Heart left ventricle (tissue), 16 donors: Measurements from ENCODE around the gene TMC3. TPM values are rescaled to one million over a fixed set of nuclear protein-coding genes. Genes with fewer than 3 reads are reported as not detected.

Experiments
- ATAC-seq, 4 donors: fragments of 200-7000 bp; cut with Tn5 transposase; one replicate each; pipeline ENCODE4 v1.9.1; 2020 to 2022; ENCODE audit warnings: moderate library complexity in 4 of 4, mild to moderate bottlenecking in 3 of 4, moderate number of reproducible peaks in 1 of 4
- DNase-seq, 5 donors: peaks; one replicate each; pipeline ENCODE4 v3.0.0-alpha.2; 2020
- H3K27ac ChIP-seq, 12 donors: fragments of 200-600 bp; sonication (generic) in 4 of 12; one replicate each; pipeline versions ENCODE4 v1.5.0 to v1.8.0; 2016 to 2022; ENCODE audit warnings: mild to moderate bottlenecking in 2 of 12
- H3K27me3 ChIP-seq, 9 donors: fragments of 200-600 bp; sonication (generic) in 2 of 9; one replicate each; pipeline versions ENCODE4 v1.5.1 to v1.8.0; 2016 to 2022; ENCODE audit warnings: mild to moderate bottlenecking in 3 of 9
- H3K36me3 ChIP-seq, 9 donors: fragments of 200-600 bp; sonication (generic) in 2 of 9; one replicate each; pipeline versions ENCODE4 v1.5.0 to v1.8.0; 2018 to 2022; ENCODE audit warnings: mild to moderate bottlenecking in 2 of 9
- H3K4me1 ChIP-seq, 12 donors: fragments of 200-600 bp; sonication (generic) in 4 of 12; one replicate each; pipeline versions ENCODE4 v1.5.0 to v1.8.0; 2016 to 2022; ENCODE audit warnings: mild to moderate bottlenecking in 3 of 12
- H3K4me3 ChIP-seq, 12 donors: fragments of 200-600 bp; sonication (generic) in 4 of 12; one replicate each; pipeline versions ENCODE4 v1.5.0 to v1.8.0; 2017 to 2022; ENCODE audit warnings: mild to moderate bottlenecking in 9 of 12, moderate library complexity in 4 of 12
- H3K9me3 ChIP-seq, 12 donors: fragments of 200-600 bp; sonication (generic) in 4 of 12; one replicate each; pipeline versions ENCODE4 v1.5.0 to v1.8.0; 2016 to 2022; ENCODE audit warnings: mild to moderate bottlenecking in 1 of 12
- CTCF ChIP-seq, 12 donors: fragments of 200-600 bp; sonication (generic) in 4 of 12; IDR thresholded peaks; one replicate each; pipeline versions ENCODE4 v1.5.0 to v1.8.0; 2018 to 2022; ENCODE audit warnings: antibody characterized with exemption in 12 of 12, mild to moderate bottlenecking in 5 of 12
- POLR2A ChIP-seq, 2 donors: fragments of 450-650 bp; IDR thresholded peaks; one replicate each; pipeline ENCODE4 v1.6.1; 2017; ENCODE audit warnings: antibody characterized with exemption in 2 of 2, mild to moderate bottlenecking in 2 of 2, moderate library complexity in 2 of 2
- WGBS, 4 donors: extraction: QIAGEN DNeasy Blood & Tissue Kit in 2 of 4; methylation state at CpG; one replicate each; pipeline versions ENCODE4 v1.1.5 to v1.1.7; 2013 to 2018; 5-methylcytosine and 5-hydroxymethylcytosine counted together
- intact Hi-C, 10 donors: fragments of 100-400 bp; cut with DNase I; formaldehyde crosslinking; loops; one replicate each; pipeline versions ENCODE4 v1.11.1 to v1.14.2; 2022
- polyA plus RNA-seq, 2 donors: library from polyadenylated mRNA; stranded (reverse); fragments of 200-250 nt; gene quantifications; one replicate each; pipeline ENCODE4 v1.2.3, GENCODE V29; 2013
- total RNA-seq, 9 donors: library from RNA; depleted of rRNA in 2 of 9; stranded (reverse); fragments of >200 nt in 2 of 9; fragmentation: NEBNext Ultra II Directional in 3 of 9; extraction: Animal tissue kit (Norgen Biotek cat#: 25700) in 3 of 9; gene quantifications; one replicate each; pipeline versions ENCODE4 v1.1.0 to v1.2.4, GENCODE V29; 2016 to 2023
- donor health status: ischemic (EF 13 %, LVEDD 7.1; RV severe dilation, severe dysfunction).
- donor health status: healthy with polysubstance abuse.
- donor health status: DM: no; HTN: yes; CAD: no.
- donor health status: DM: no; HTN: no; CAD: no.
- donor health status: ischemic (EF 25% LVEDD 6.9; RV normal size, moderate dysfunction).
- donor health status: ischemic (EF 25% LVEDD 5.7; RV mildly dilated, moderate dysfunction).
- donor health status: healthy.
- donor health status: DM: yes; HTN: yes; CAD: no.
- donor health status: ischemic (EF 35%, LVEDD 5.7; RV mildly dilated, moderate dysfunction).
- donor health status: nonischemic (EF 11% LVEDD 7.7; RV severe dilation, severe dysfunction).
- donor health status: DM: yes; HTN: yes; CAD: no.
- donor health status: PGD.
- donor health status: ischemic (EF 29% LVEDD 5.4; RV normal size, mild dysfunction).
- donor health status: nonischemic (EF 23%, LVEDD 6.1; RV moderate dilation, normal function).

TMC3 gene
- total and polyA plus RNA-seq, 11 donors = 0.19 TPM; not detected in 10

- TF ChIP-seq POLR2A (IDR thresholded peaks at IDR 0.05) = no peak
- TF ChIP-seq CTCF (IDR thresholded peaks at IDR 0.05) = no peak
- Histone ChIP-seq H3K4me1 (peaks cover 0 to 24% (median 5%) of the 10 kb centered on the region in 12 donors), H3K27ac (no peak overlapping the region), H3K4me3 (no peak overlapping the region), H3K27me3 (no peaks in the 10 kb centered on the region), H3K9me3 (no peaks in the 10 kb centered on the region), H3K36me3 (no peaks in the 10 kb centered on the region)
- intact Hi-C loops = no loop called here
- DNase-seq (no peak), ATAC-seq (no peak)
- WGBS, 4 donors = 87 to 98% (median 96%) methylated on average over 4 of the region's 4 CpGs
Measured at GRCh38 chr15:81341351-81341750, 32.7 kb downstream of the TMC3 start.

GRCh38 chr15:81339851-81340250, 34.2 kb downstream of the TMC3 start:
- no peak for TF ChIP-seq POLR2A (IDR thresholded peaks at IDR 0.05)
- no peak for TF ChIP-seq CTCF (IDR thresholded peaks at IDR 0.05)
- Histone ChIP-seq H3K27ac (no peak overlapping the region), H3K27me3 (no peaks in the 10 kb centered on the region), H3K4me3 (no peak overlapping the region), H3K4me1 (peaks cover 0 to 34% (median 7%) of the 10 kb centered on the region in 12 donors), H3K9me3 (no peaks in the 10 kb centered on the region), H3K36me3 (no peaks in the 10 kb centered on the region)
- intact Hi-C loops = loop anchor here in 2 of 10 donors (5.0 kb wide), 2 partner anchors 62 to 63 kb away; no protein-coding TSS in a partner anchor
- 69 to 79% (median 72%) methylated on average over 4 of the region's 4 CpGs for WGBS, 4 donors
- ATAC-seq = no peak
- no peak for DNase-seq

- Histone ChIP-seq H3K27me3 (no peaks in the 10 kb centered on the region), H3K36me3 (no peaks in the 10 kb centered on the region), H3K9me3 (no peaks in the 10 kb centered on the region), H3K4me1 (peaks cover 0 to 34% (median 7%) of the 10 kb centered on the region in 12 donors), H3K4me3 (no peak overlapping the region), H3K27ac (peak overlapping the region in 1 of 12 donors; percentile 57)
- 90 to 94% (median 91%) methylated on average over 5 of the region's 5 CpGs for WGBS, 4 donors
- TF ChIP-seq CTCF (IDR thresholded peaks at IDR 0.05) (no peak), POLR2A (IDR thresholded peaks at IDR 0.05) (no peak)
- intact Hi-C loops = loop anchor here in 2 of 10 donors (5.0 kb wide), 2 partner anchors 62 to 63 kb away; no protein-coding TSS in a partner anchor
- DNase-seq (no peak), ATAC-seq (no peak)
Measured at GRCh38 chr15:81339321-81339720, 34.7 kb downstream of the TMC3 start.

GRCh38 chr15:81338170-81339007, 35.6 kb downstream of the TMC3 start:
- H3K4me3 ChIP-seq = no peak overlapping the region
- DNase-seq (peak in 4 of 5 donors; percentile 22 to 66 (median 46)), ATAC-seq (peak; percentile 56 to 91 (median 75))
- intact Hi-C loops = loop anchor here in 2 of 10 donors (5.0 kb wide), 2 partner anchors 61 to 64 kb away; no protein-coding TSS in a partner anchor
- TF ChIP-seq POLR2A (IDR thresholded peaks at IDR 0.05) (no peak), CTCF (IDR thresholded peaks at IDR 0.05) (no peak)
- H3K27ac ChIP-seq = peak overlapping the region in 10 of 12 donors; percentile 18 to 82 (median 54)
- peaks cover 0 to 34% (median 7%) of the 10 kb centered on the region in 12 donors for H3K4me1 ChIP-seq
- H3K9me3 ChIP-seq = no peaks in the 10 kb centered on the region
- H3K27me3 ChIP-seq = no peaks in the 10 kb centered on the region
- WGBS, 4 donors = 51 to 65% (median 58%) methylated on average over 8 of the region's 8 CpGs
- no peaks in the 10 kb centered on the region for H3K36me3 ChIP-seq
